Activated B cell treated with CpG ODN at 0.5 μM for 24 hours (primary cell): ENCODE measurements around the gene AXIN1. TPM values are rescaled to one million over a fixed set of nuclear protein-coding genes. Genes with fewer than 3 reads are reported as not detected.

Source experiments
- ATAC-seq: fragments of 200-7000 bp; cut with Tn5 transposase; one replicate; pipeline ENCODE4 v1.10.0; 2021; ENCODE audit warnings: low read depth, mild to moderate bottlenecking, moderate library complexity
- CTCF ChIA-PET: fragments of 350-600 bp; sonication (Branson Sonifier 250); formaldehyde crosslinking; loops from one replicate; lab custom pipeline; 2021; ENCODE audit warnings: antibody characterized with exemption; lab: Charles Lee
- POLR2A ChIA-PET: fragments of 350-600 bp; sonication (Branson Sonifier 250); formaldehyde crosslinking; loops from one replicate; lab custom pipeline; 2021; ENCODE audit warnings: antibody characterized with exemption; lab: Charles Lee
- DNase-seq: peaks from one replicate; pipeline ENCODE4 v3.0.0; 2022
- H3K27ac Mint-ChIP-seq: one replicate; pipeline ENCODE4 v1.8.0; 2020; ENCODE audit warnings: mixed read lengths
- H3K27me3 Mint-ChIP-seq: one replicate; pipeline ENCODE4 v1.8.0; 2021; ENCODE audit warnings: mixed read lengths
- H3K36me3 Mint-ChIP-seq: one replicate; pipeline ENCODE4 v1.8.0; 2021; ENCODE audit warnings: low read depth, mixed read lengths
- H3K4me1 Mint-ChIP-seq: one replicate; pipeline ENCODE4 v1.8.0; 2021; ENCODE audit warnings: mixed read lengths
- H3K4me3 Mint-ChIP-seq: one replicate; pipeline ENCODE4 v1.8.0; 2020; ENCODE audit warnings: mild to moderate bottlenecking, mixed read lengths
- H3K9me3 Mint-ChIP-seq: one replicate; pipeline ENCODE4 v1.8.0; 2020; ENCODE audit warnings: mixed read lengths
- CTCF ChIP-seq: fragments of 200-600 bp; IDR thresholded peaks from one replicate; pipeline ENCODE4 v1.8.0; 2022; ENCODE audit warnings: antibody characterized with exemption, mild to moderate bottlenecking
- intact Hi-C: fragments of 100-400 bp; cut with micrococcal nuclease; formaldehyde crosslinking; loops from one replicate; pipeline ENCODE4 v1.15.1; 2024
- total RNA-seq: library from RNA; stranded (reverse); gene quantifications from 2 replicates; pipeline ENCODE4 v1.2.3, GENCODE V29; 2022

The AXIN1 gene
- total RNA-seq, 1 donor from 2014 or later, result 30.6 TPM

GRCh38 chr16:242281-242680 lies 110.2 kb downstream of the AXIN1 start:
- H3K9me3 Mint-ChIP-seq, result no peaks in the 10 kb centered on the region
- peaks cover 11% of the 10 kb centered on the region for H3K4me1 Mint-ChIP-seq
- H3K4me3 Mint-ChIP-seq, result no peak overlapping the region
- ATAC-seq (no peak), DNase-seq (no peak)
- ChIA-PET POLR2A (interaction anchor here (0.7 kb wide), 1 partner anchor 65 kb away, joined by 4 read pairs; no protein-coding TSS in a partner anchor), CTCF (no interaction called here)
- peaks cover 5% of the 10 kb centered on the region for H3K36me3 Mint-ChIP-seq
- no peak for TF ChIP-seq CTCF
- no peaks in the 10 kb centered on the region for H3K27me3 Mint-ChIP-seq
- intact Hi-C loops, result no loop called here
- H3K27ac Mint-ChIP-seq, result no peak overlapping the region

- no peak for TF ChIP-seq CTCF
Observed at GRCh38 chr16:240559-240958, 112.0 kb downstream of the AXIN1 start.

GRCh38 chr16:239948-240277 lies 112.6 kb downstream of the AXIN1 start:
- TF ChIP-seq CTCF, result no peak
- Mint-ChIP-seq H3K9me3 (no peaks in the 10 kb centered on the region), H3K27ac (no peak overlapping the region), H3K36me3 (peaks cover 12% of the 10 kb centered on the region), H3K4me1 (peaks cover 21% of the 10 kb centered on the region), H3K27me3 (no peaks in the 10 kb centered on the region), H3K4me3 (no peak overlapping the region)
- DNase-seq (no peak), ATAC-seq (no peak)
- ChIA-PET CTCF (interaction anchor here (0.6 kb wide), 1 partner anchor 89 kb away, joined by 5 read pairs; no protein-coding TSS in a partner anchor), POLR2A (interaction anchor here (0.6 to 0.7 kb wide), 3 partner anchors 65 to 286 kb away, joined by 3 to 8 read pairs (median 6); no protein-coding TSS in a partner anchor)
- intact Hi-C loops, result loop anchor here (5.0 kb wide), 1 partner anchor 287 kb away; the partner anchor contains the start of gene CAPN15

More at GRCh38 chr16:240559-240958, 112.0 kb downstream of the AXIN1 start:
- no peaks in the 10 kb centered on the region for H3K27me3 Mint-ChIP-seq
- H3K4me1 Mint-ChIP-seq, result peaks cover 15% of the 10 kb centered on the region
- CTCF ChIA-PET, result no interaction called here
- POLR2A ChIA-PET, result interaction anchor here (0.6 to 0.7 kb wide), 3 partner anchors 65 to 168 kb away, joined by 3 to 6 read pairs (median 3); no protein-coding TSS in a partner anchor
- no peak overlapping the region for H3K27ac Mint-ChIP-seq
- no peaks in the 10 kb centered on the region for H3K9me3 Mint-ChIP-seq
- H3K36me3 Mint-ChIP-seq, result peaks cover 6% of the 10 kb centered on the region
- no peak overlapping the region for H3K4me3 Mint-ChIP-seq
- ATAC-seq, result no peak
- intact Hi-C loops, result no loop called here
- no peak for DNase-seq

Other genes with a start within 250 kb of the AXIN1 start
- gene NPRL3, start 214.1 kb downstream of the AXIN1 start, total RNA-seq, result 40.4 and 42.5 TPM in 2 replicates
- not detected in 2 replicates for gene HBZ, start 200.1 kb downstream of the AXIN1 start, total RNA-seq
- not detected in 2 replicates for gene HBM, start 186.7 kb downstream of the AXIN1 start, total RNA-seq
- gene HBA2, start 179.8 kb downstream of the AXIN1 start, total RNA-seq, result 90.7 and 104 TPM in 2 replicates
- 109 and 111 TPM in 2 replicates for gene HBA1, start 176.0 kb downstream of the AXIN1 start, total RNA-seq
- not detected in 2 replicates for gene HBQ1, start 172.3 kb downstream of the AXIN1 start, total RNA-seq
- gene LUC7L, start 123.3 kb downstream of the AXIN1 start, total RNA-seq, result 85.0 and 100 TPM in 2 replicates
- gene FAM234A, start 117.9 kb downstream of the AXIN1 start, total RNA-seq, result 45.9 and 49.6 TPM in 2 replicates
- gene RGS11, start 76.8 kb downstream of the AXIN1 start, total RNA-seq, result not detected in 2 replicates
- not detected in 2 replicates for gene ARHGDIG, start 72.1 kb downstream of the AXIN1 start, total RNA-seq
- gene PDIA2, start 69.6 kb downstream of the AXIN1 start, total RNA-seq, result not detected in 2 replicates
- gene MRPL28, start 17.8 kb upstream of the AXIN1 start, total RNA-seq, result 82.4 and 87.3 TPM in 2 replicates
- gene PGAP6, start 29.3 kb upstream of the AXIN1 start, total RNA-seq, result 38.4 and 44.5 TPM in 2 replicates
- 29.9 and 32.9 TPM in 2 replicates for gene NME4, start 44.5 kb upstream of the AXIN1 start, total RNA-seq
- 4.4 and 6.7 TPM in 2 replicates for gene DECR2, start 49.2 kb upstream of the AXIN1 start, total RNA-seq
- 32.2 and 35.4 TPM in 2 replicates for gene RAB11FIP3, start 72.9 kb upstream of the AXIN1 start, total RNA-seq
- 77.0 and 95.1 TPM in 2 replicates for gene CAPN15, start 175.0 kb upstream of the AXIN1 start, total RNA-seq
- gene PRR35, start 207.7 kb upstream of the AXIN1 start, total RNA-seq, result not detected in 2 replicates
- gene NHLRC4, start 214.3 kb upstream of the AXIN1 start, total RNA-seq, result 0.83 and 1.0 TPM in 2 replicates
- 46.7 and 53.1 TPM in 2 replicates for gene PIGQ, start 217.2 kb upstream of the AXIN1 start, total RNA-seq
- 10.5 and 13.1 TPM in 2 replicates for gene RAB40C, start 237.3 kb upstream of the AXIN1 start, total RNA-seq